Mesothelial cell of epicardium (in vitro differentiated cells): Measurements from ENCODE around the gene ACTN3. TPM values are rescaled to one million over a fixed set of nuclear protein-coding genes. Genes with fewer than 3 reads are reported as not detected.

ENCODE experiments used
- DNase-seq, 2 experiments: peaks; one replicate each; pipeline ENCODE4 v3.0.0; 2021; ENCODE audit warnings: low spot score in 2 of 2; ENCODE audit not compliant: unreplicated experiment in 2 of 2
- H3K27ac Mint-ChIP-seq: 2 replicates; pipeline ENCODE4 v1.8.0; 2021; ENCODE audit warnings: mixed read lengths
- H3K27me3 Mint-ChIP-seq: 2 replicates; pipeline ENCODE4 v1.8.0; 2021; ENCODE audit warnings: low read depth, mixed read lengths
- H3K36me3 Mint-ChIP-seq: 2 replicates; pipeline ENCODE4 v1.8.0; 2021; ENCODE audit warnings: mixed read lengths
- H3K4me1 Mint-ChIP-seq: 2 replicates; pipeline ENCODE4 v1.8.0; 2021; ENCODE audit warnings: mixed read lengths
- H3K4me3 Mint-ChIP-seq: 2 replicates; pipeline ENCODE4 v1.8.0; 2021; ENCODE audit warnings: mild to moderate bottlenecking, moderate library complexity, mixed read lengths
- H3K9me3 Mint-ChIP-seq: 2 replicates; pipeline ENCODE4 v1.8.0; 2021; ENCODE audit warnings: mixed read lengths
- CTCF ChIP-seq: fragments of 200-600 bp; sonication (generic); IDR thresholded peaks from one replicate; pipeline ENCODE4 v1.5.0; 2021; ENCODE audit warnings: antibody characterized with exemption; ENCODE audit not compliant: unreplicated experiment
- total RNA-seq: library from RNA; stranded (reverse); gene quantifications from 3 replicates; pipeline ENCODE4 v1.2.1, GENCODE V29; 2021

ACTN3 gene
- total RNA-seq, 1 donor from 2014 or later: 0.13 TPM

GRCh38 chr11:66567787-66568123, 21.1 kb downstream of the ACTN3 start:
- no peak for TF ChIP-seq CTCF
- Mint-ChIP-seq H3K36me3 (no peaks in the 10 kb centered on the region), H3K4me1 (peaks cover 11% of the 10 kb centered on the region), H3K4me3 (no peak overlapping the region), H3K27me3 (no peaks in the 10 kb centered on the region), H3K9me3 (no peaks in the 10 kb centered on the region), H3K27ac (no peak overlapping the region)
- DNase-seq: no peak

- H3K4me1 Mint-ChIP-seq: peaks cover 11% of the 10 kb centered on the region
- TF ChIP-seq CTCF: no peak
- H3K9me3 Mint-ChIP-seq: no peaks in the 10 kb centered on the region
- no peak within 1 kb of the TSS for H3K4me3 Mint-ChIP-seq
- no peaks in the 10 kb centered on the region for H3K27me3 Mint-ChIP-seq
- DNase-seq: no peak
- H3K27ac Mint-ChIP-seq: no peak within 1 kb of the TSS
- no peaks in the 10 kb centered on the region for H3K36me3 Mint-ChIP-seq
Measured at GRCh38 chr11:66568124-66568916, 21.6 kb downstream of the ACTN3 start, which contains the start of gene CTSF. CTSF (minus strand) TSS chr11:66568606; CDS start chr11:66568486, 120 bp downstream.

GRCh38 chr11:66569076-66569475, 22.4 kb downstream of the ACTN3 start:
- Mint-ChIP-seq H3K9me3 (peaks cover 4% of the 10 kb centered on the region), H3K36me3 (no peaks in the 10 kb centered on the region), H3K4me3 (no peak overlapping the region), H3K4me1 (peaks cover 11% of the 10 kb centered on the region), H3K27ac (no peak overlapping the region), H3K27me3 (peaks cover 4% of the 10 kb centered on the region)
- no peak for TF ChIP-seq CTCF
- DNase-seq: no peak

- Mint-ChIP-seq H3K27ac (no peak overlapping the region), H3K27me3 (peaks cover 9% of the 10 kb centered on the region), H3K4me3 (no peak overlapping the region), H3K9me3 (peaks cover 11% of the 10 kb centered on the region), H3K4me1 (peaks cover 11% of the 10 kb centered on the region), H3K36me3 (no peaks in the 10 kb centered on the region)
- no peak for TF ChIP-seq CTCF
- no peak for DNase-seq
Measured at GRCh38 chr11:66570079-66570849, 23.6 kb downstream of the ACTN3 start.

- Mint-ChIP-seq H3K4me1 (peaks cover 11% of the 10 kb centered on the region), H3K9me3 (peaks cover 11% of the 10 kb centered on the region), H3K27me3 (peaks cover 9% of the 10 kb centered on the region), H3K36me3 (no peaks in the 10 kb centered on the region), H3K4me3 (no peak overlapping the region), H3K27ac (no peak overlapping the region)
- no peak for TF ChIP-seq CTCF
- no peak for DNase-seq
Measured at GRCh38 chr11:66570850-66571180, 24.1 kb downstream of the ACTN3 start.
